HG03196 (cell line): ENCODE measurements around the gene ECM1.

Experiments
- ATAC-seq: cut with Tn5 transposase; IDR thresholded peaks from one replicate; pipeline ENCODE4 v1.9.1; 2021; ENCODE audit not compliant: unreplicated experiment

Gene ECM1

DNA sequence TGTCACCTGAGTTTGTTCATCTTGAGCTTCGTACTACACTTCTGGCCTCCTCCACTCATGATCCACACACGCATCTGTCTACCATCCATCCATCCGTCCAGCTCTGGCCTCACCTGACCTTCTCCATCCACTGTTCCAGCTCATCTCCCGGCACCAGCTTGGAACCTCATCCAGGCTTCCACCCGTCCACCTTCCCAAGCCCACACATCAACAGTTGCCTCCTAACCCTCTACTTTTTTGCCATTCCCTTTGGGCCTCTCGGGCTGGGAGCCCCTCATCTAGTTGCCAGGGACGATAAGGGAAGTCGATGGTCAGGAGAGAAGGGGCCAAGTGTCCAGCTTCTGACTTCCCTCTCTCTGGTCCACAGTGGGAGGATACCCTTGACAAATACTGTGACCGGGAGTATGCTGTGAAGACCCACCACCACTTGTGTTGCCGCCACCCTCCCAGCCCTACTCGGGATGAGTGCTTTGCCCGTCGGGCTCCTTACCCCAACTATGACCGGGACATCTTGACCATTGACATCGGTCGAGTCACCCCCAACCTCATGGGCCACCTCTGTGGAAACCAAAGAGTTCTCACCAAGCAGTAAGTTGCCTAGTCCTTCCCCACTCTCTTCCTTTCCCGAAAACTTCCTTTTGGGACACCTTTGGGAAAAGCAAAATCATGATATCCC, 4.2 kb downstream of the ECM1 start:
- ATAC-seq, result no peak

GRCh38 chr1:150512846-150513245, 4.9 kb downstream of the ECM1 start:
- no peak for ATAC-seq

- ATAC-seq, result no peak
These were observed 5.5 kb downstream of the ECM1 start for GRCh38 chr1:150513351-150513791.

GRCh38 chr1:150514260-150514659, 6.4 kb downstream of the ECM1 start:
- no peak for ATAC-seq

DNA sequence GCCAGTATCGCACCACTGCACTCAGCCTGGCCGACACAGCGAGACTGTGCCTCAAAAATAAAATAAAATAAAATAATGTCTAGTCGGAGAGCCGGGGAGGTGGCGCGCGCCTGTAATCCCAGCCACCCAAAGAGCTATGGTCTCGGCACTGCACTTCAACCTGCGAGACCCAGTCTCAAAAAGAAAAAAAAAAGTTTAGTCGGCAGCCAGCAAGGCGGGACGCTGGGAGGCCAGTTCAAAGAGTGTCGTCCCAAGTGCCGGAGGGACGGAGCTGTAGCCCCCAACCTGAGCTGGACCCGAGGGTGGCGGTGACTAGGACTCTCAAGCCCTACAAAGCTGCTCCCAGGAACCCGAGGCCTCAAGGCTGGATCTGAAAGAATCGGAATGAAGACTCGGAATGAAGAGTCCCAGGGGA, 7.0 kb downstream of the ECM1 start:
- peak; percentile 1 for ATAC-seq

DNA sequence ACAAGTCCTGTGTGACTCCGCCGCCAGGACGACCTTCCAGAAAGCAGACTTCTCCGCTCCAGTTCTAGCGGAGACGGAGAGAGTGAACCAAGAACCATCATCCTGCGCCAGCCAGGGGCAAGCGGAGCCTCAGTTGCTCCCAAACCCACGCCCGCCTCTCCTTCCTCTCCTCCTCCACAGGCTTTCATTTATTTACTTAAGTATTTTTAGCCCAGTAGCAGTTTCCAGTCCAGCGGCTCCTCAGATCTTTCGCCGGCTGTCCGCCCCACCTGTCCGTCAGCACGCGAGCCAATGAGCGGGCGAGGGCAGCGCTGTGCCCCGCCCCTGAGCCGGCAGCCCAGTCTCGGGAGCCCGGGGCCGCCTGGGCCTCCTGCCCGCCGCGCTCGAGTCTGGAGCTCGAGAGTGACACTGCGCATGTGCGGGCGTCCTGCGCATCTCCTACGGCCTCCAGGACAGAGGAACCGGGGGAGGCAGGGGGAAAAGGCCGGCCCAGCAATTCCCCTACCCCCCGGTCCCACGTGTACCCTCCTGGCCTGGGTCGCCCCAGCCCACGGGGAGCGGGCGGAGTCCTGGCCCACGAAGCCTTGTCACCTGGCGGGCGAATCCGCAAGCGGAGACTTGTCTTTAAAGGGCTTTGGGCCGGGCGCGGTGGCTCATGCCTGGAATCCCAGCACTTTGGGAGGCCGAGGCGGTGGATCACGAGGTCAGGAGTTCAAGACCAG, 7.6 kb downstream of the ECM1 start, which contains the start of gene FALEC:
FALEC (plus strand) TSS at position 425 of the 722 bp plus-strand sequence.
- ATAC-seq, result peak; percentile 92

GRCh38 chr1:150516050-150516591, 8.2 kb downstream of the ECM1 start:
- no peak for ATAC-seq

DNA sequence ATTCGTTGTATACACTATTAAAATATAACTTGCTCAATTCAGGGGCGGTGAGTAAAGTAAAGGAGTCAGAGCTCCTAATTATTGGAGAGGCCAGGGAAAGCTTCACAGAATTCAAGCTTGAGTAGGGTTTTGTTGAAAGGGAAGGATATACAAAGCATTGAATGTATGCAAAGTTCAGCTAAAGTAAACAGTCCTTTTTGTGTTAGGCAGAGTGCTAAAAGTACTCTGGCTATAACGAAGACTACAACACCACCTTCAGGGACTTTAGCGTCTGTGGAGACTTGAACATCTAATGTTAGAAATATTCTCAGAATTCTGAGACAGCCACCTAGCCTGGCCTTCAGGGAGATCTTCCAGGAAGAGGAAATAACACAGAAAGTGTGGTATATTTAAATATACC, 8.7 kb downstream of the ECM1 start:
- no peak for ATAC-seq

- ATAC-seq, result no peak
These were observed 13.5 kb downstream of the ECM1 start for GRCh38 chr1:150521196-150521968.

- no peak for ATAC-seq
These were observed 17.4 kb downstream of the ECM1 start for GRCh38 chr1:150525348-150525747.

DNA sequence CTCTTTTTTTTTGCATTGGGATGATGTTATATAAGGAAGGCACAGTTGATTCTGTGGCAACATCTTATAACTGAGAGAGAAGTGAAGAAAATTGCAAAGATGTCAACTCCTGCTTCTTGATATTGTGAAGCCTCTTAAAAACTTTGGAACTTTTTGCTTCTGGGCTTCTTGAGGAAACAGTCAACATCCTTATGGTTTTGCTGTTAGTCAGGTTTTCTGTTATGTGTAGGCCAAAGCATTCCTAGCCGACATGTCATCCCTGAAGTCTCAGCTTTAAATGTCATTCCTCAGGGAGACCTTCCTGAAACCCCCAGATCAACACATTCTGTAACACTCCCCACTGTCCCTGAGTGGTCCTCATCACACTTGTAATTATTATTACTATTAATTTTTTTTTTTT, 20.3 kb downstream of the ECM1 start:
- ATAC-seq, result no peak

DNA sequence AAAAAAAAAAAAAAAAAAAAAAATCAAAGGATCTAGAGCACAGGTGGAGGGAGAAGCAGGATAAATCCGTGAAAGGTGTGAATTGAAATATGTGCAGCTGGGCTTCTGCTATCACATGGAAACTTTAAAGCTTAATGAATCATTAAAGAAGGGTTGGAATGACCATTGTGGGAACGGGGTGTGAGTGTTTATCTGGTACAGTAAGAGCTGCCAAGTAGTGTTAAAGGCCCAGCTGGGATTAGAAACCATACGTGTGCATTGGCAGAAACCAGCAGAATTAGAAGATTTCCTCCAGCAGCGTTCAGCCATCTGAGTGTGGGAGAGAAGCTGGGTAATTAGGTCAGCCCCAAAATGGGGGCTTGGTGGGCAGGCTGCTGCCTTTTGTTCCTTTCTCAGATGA, 21.1 kb downstream of the ECM1 start:
- ATAC-seq, result no peak

- ATAC-seq, result no peak
These were observed 22.7 kb downstream of the ECM1 start for GRCh38 chr1:150530491-150531159.

- no peak for ATAC-seq
These were observed 25.0 kb downstream of the ECM1 start for GRCh38 chr1:150532860-150533259.

- no peak for ATAC-seq
These were observed 26.1 kb downstream of the ECM1 start for GRCh38 chr1:150534002-150534401.

DNA sequence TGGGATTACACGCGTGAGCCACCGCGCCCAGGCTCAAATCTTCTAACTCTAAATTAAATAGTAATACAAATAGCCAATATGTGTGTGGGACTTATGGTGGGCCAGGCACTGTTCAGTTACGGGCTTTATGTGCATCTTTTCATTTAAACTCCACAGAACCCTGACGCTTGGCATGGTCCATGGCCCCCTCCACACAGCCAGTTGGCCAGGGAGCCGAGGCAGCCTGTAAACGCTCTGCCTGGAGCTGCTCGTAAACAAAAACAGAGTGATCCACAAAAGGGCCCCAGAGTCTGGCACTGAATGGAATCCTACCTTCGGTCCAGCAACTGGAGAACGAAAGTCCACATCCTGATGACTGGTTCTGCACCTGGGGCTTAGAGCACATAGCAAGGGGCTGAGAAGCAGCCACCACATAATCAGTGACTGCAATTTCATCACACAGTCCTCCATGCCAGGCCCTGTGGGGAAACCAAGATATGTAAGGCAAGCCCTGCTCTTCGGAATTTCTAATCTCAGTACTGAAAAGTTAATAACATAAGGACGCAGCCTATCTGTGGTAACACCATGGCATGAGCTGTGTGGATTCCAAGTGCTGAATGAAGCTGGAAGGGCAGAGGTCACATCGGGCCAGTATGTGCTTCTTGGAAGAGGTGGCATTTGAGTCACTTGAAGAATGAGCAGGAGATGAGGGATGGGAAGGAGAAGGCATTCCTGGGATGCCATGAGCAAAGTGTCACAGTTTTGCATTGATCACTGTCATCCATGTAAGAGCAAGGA, 27.8 kb downstream of the ECM1 start:
- no peak for ATAC-seq

- no peak for ATAC-seq
These were observed 29.2 kb downstream of the ECM1 start for GRCh38 chr1:150536836-150537731.

GRCh38 chr1:150537732-150538684, 30.1 kb downstream of the ECM1 start:
- no peak for ATAC-seq
